Transverse colon (tissue), 4 donors: ENCODE measurements around the gene CAND2. TPM values are rescaled to one million over a fixed set of nuclear protein-coding genes. Genes with fewer than 3 reads are reported as not detected.
"Not testable (repeated sequence)": the region's sequence is repeated elsewhere in the genome, so short reads cannot be mapped to it uniquely, and the experiment has no call there.

Source experiments
- DNase-seq: peaks from one replicate; pipeline ENCODE4 v3.0.0-alpha.2; 2019
- H3K27ac ChIP-seq, 4 donors: fragments of 200-600 bp; sonication (generic); 2 replicates each; pipeline ENCODE4 v1.5.1; 2016 to 2018; ENCODE audit warnings: inconsistent platforms in 4 of 4
- H3K27me3 ChIP-seq: fragments of 200-600 bp; sonication (generic); 2 replicates; pipeline ENCODE4 v1.5.1; 2017; ENCODE audit warnings: inconsistent platforms
- H3K36me3 ChIP-seq, 4 donors: fragments of 200-600 bp; sonication (generic); 2 replicates each; pipeline ENCODE4 v1.5.1; 2017 to 2019; ENCODE audit warnings: inconsistent platforms in 4 of 4
- H3K4me1 ChIP-seq, 4 donors: fragments of 200-600 bp; sonication (generic); 2 replicates each; pipeline ENCODE4 v1.5.1; 2017 to 2020; ENCODE audit warnings: inconsistent platforms in 4 of 4
- H3K4me3 ChIP-seq, 4 donors: fragments of 200-600 bp; sonication (generic); 1 replicate in 1 of 4; 2 replicates in 3 of 4; pipeline versions ENCODE4 v1.5.1 to v1.6.1; 2017 to 2019; ENCODE audit warnings: inconsistent platforms in 4 of 4
- H3K9me3 ChIP-seq, 2 donors: fragments of 200-600 bp; sonication (generic); 2 replicates each; pipeline ENCODE4 v1.5.1; 2017 to 2019; ENCODE audit warnings: inconsistent platforms in 2 of 2
- EP300 ChIP-seq: sonication (generic); formaldehyde crosslinking; IDR thresholded peaks from one replicate; pipeline ENCODE4 v1.6.1; 2017; ENCODE audit warnings: antibody characterized with exemption, low read depth
- POLR2A ChIP-seq: fragments of 450-650 bp; IDR thresholded peaks from one replicate; pipeline ENCODE4 v1.6.1; 2016; ENCODE audit warnings: antibody characterized with exemption, mild to moderate bottlenecking, moderate library complexity
- POLR2AphosphoS5 ChIP-seq, 3 donors: sonication (generic); formaldehyde crosslinking; IDR thresholded peaks; one replicate each; pipeline ENCODE4 v1.6.1; 2016; ENCODE audit warnings: antibody characterized with exemption in 3 of 3
- WGBS, 2 donors: methylation state at CpG; one replicate each; pipeline ENCODE4 v1.1.5; 2018; ENCODE audit warnings: low coverage in 1 of 2; 5-methylcytosine and 5-hydroxymethylcytosine counted together
- in situ Hi-C, 4 donors: fragments of 200-750 bp; cut with MboI; loops; one replicate each; pipeline versions ENCODE4 v1.15.0 to v1.15.1; 2017; ENCODE audit warnings: low sequenced_read_pairs in 3 of 4, low pct_ligation_motif_present in 1 of 4, low pct_unique_long_range_greater_than_20kb in 1 of 4
- intact Hi-C: fragments of 100-400 bp; cut with DNase I; formaldehyde crosslinking; loops from one replicate; pipeline ENCODE4 v1.15.1; 2023; ENCODE audit warnings: low total_unique reads
- total RNA-seq, 4 donors: library from RNA; depleted of rRNA; stranded (reverse); fragments of >200 nt; gene quantifications; one replicate each; pipeline ENCODE4 v1.1.0, GENCODE V29; 2016
- TF ChIP-seq, protein P1 (sequence below), 5 experiments: fragments of 200-600 bp in 3 of 5; fragments of 450-650 bp in 2 of 5; sonication (generic) in 3 of 5; IDR thresholded peaks; 1 replicate in 2 of 5; 2 replicates in 3 of 5; pipeline ENCODE4 v1.5.1; 2016 to 2017; ENCODE audit warnings: antibody characterized with exemption in 5 of 5, inconsistent platforms in 3 of 5, mild to moderate bottlenecking in 2 of 5, moderate library complexity in 1 of 5

The CAND2 gene
- total RNA-seq, 4 donors from 2014 or later: 2.7 to 18.3 (median 9.7) TPM

GRCh38 chr3:12785096-12785495 is 11.4 kb upstream of the CAND2 start:
- DNase-seq: no peak
- H3K4me1 ChIP-seq: peaks cover 0 to 6% (median 0%) of the 10 kb centered on the region in 4 donors
- intact Hi-C loops (no loop called here), in situ Hi-C loops (no loop called here)
- TF ChIP-seq, protein P1, sequence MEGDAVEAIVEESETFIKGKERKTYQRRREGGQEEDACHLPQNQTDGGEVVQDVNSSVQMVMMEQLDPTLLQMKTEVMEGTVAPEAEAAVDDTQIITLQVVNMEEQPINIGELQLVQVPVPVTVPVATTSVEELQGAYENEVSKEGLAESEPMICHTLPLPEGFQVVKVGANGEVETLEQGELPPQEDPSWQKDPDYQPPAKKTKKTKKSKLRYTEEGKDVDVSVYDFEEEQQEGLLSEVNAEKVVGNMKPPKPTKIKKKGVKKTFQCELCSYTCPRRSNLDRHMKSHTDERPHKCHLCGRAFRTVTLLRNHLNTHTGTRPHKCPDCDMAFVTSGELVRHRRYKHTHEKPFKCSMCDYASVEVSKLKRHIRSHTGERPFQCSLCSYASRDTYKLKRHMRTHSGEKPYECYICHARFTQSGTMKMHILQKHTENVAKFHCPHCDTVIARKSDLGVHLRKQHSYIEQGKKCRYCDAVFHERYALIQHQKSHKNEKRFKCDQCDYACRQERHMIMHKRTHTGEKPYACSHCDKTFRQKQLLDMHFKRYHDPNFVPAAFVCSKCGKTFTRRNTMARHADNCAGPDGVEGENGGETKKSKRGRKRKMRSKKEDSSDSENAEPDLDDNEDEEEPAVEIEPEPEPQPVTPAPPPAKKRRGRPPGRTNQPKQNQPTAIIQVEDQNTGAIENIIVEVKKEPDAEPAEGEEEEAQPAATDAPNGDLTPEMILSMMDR (IDR thresholded peaks at IDR 0.05): no peak
- TF ChIP-seq POLR2A (no peak), EP300 (no peak)
- H3K27me3 ChIP-seq: no peaks in the 10 kb centered on the region
- H3K9me3 ChIP-seq: no peaks in the 10 kb centered on the region
- H3K27ac ChIP-seq: no peak overlapping the region
- 74 to 80% methylated on average over 2 to 4 of the region's 4 CpGs for WGBS, 2 donors
- H3K4me3 ChIP-seq: no peak overlapping the region
- no peaks in the 10 kb centered on the region for H3K36me3 ChIP-seq

DNA sequence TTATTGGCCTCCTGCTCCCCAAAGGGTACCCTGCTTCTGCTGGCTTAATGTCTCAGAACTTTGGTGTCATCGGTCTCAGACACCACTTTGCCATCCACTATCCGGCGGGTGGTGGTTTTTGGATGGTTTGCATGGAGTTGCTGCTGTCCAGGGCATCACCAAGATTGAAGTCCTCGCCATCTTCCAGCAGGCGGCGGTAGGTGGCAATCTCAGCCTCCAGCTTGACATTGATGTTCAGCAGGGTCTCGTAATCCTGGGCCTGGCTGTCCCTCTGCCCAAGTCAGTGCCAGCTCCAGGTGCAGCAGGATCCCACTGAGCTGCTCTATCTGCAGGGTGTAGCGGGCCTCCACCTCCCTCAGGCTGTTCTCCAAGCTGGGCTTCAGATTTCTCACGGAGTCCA is 9.1 kb upstream of the CAND2 start:
- H3K36me3 ChIP-seq, H3K27me3 ChIP-seq, intact Hi-C loops, in situ Hi-C loops, H3K4me3 ChIP-seq, H3K4me1 ChIP-seq, H3K27ac ChIP-seq, H3K9me3 ChIP-seq: not testable (repeated sequence)
- DNase-seq: peak; percentile 59
- 59% methylated on average over 9 of the region's 9 CpGs; no CpG with 5 or more reads in 1 of the 2 donors for WGBS, 2 donors
- TF ChIP-seq, protein P1 (IDR thresholded peaks at IDR 0.05): peak in 4 of 5 experiments; percentile 28 to 42 (median 30)
- peak in 1 of 3 donors; percentile 33 for TF ChIP-seq POLR2AphosphoS5 (IDR thresholded peaks at IDR 0.05)

DNA sequence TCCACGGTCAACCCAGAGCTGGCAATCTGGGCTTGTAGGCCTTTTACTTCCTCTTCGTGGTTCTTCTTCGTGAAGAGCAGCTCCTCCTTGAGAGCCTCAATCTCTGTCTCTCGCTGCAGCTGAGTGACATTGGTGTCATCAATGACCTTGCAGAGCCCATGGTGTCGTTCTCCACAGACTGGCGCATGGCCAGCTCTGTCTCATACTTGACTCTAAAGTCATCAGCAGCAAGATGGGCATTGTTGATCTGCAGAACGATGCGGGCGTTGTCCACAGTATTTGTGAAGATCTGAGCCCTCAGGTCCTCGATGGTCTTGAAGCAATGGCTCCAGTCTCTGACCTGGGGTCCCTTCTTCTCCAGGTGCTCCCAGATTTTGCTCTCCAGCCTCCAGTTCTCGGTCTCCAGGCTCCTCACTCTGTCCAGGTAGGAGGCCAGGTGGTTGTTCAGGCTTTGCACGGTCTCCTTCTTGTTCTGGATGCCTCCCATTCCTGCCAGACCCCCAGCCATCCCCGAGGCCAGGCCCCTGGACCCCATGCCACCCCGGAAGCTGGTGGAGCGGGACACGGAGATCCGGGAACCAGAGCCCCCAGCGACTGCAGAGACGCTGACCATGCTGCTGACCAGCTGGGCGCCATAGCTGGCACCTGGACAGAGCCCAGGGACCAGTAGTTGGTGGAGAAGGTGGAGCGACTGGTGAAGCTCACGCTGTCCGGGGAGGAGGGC is 8.4 kb upstream of the CAND2 start:
- H3K9me3 ChIP-seq, H3K27ac ChIP-seq, intact Hi-C loops, in situ Hi-C loops, H3K36me3 ChIP-seq, H3K27me3 ChIP-seq, H3K4me1 ChIP-seq, DNase-seq, H3K4me3 ChIP-seq: not testable (repeated sequence)
- WGBS, 2 donors: 80 to 86% methylated on average over 7 to 23 of the region's 23 CpGs

DNA sequence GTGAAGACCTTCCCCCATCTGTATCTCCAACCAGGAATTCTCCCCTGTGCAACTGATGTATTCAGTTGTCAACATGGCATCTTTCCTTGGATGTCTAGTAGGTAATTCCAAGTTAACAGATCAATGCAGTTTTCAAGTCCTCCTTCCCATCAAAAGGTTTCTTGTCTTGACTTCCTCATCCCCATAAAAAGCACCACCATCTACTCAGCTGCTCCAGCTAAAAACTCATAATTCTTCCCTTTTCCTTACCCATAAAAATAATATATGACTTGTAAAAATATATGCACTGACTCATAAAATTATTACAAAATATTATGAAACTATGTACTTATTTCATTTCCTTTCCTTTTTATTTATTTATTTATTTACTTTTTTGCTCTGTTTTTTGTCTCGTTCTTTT is 5.0 kb upstream of the CAND2 start:
- intact Hi-C loops: no loop called here

More for the DNA sequence above, 5.0 kb upstream of the CAND2 start:
- Histone ChIP-seq H3K4me3 (no peak overlapping the region), H3K9me3 (no peaks in the 10 kb centered on the region), H3K27me3 (peaks cover 8% of the 10 kb centered on the region), H3K4me1 (peaks cover 0 to 8% (median 5%) of the 10 kb centered on the region in 4 donors), H3K27ac (no peak overlapping the region), H3K36me3 (no peaks in the 10 kb centered on the region)
- DNase-seq: no peak
- TF ChIP-seq POLR2A (no peak), POLR2AphosphoS5 (IDR thresholded peaks at IDR 0.05) (no peak), EP300 (no peak)
- TF ChIP-seq, protein P1 (IDR thresholded peaks at IDR 0.05): no peak
- in situ Hi-C loops: no loop called here
- 83 to 90% methylated on average over 1 of the region's 1 CpG for WGBS, 2 donors
